ENCODE measurements around the gene CTXN2. TPM values are rescaled to one million over a fixed set of nuclear protein-coding genes. Genes with fewer than 3 reads are reported as not detected.

CTXN2 gene
- total and polyA plus RNA-seq, 2 of the 13 experiments (the other 11 are each of a cell fraction or from before 2014, with no cell fraction given): not detected

DNA sequence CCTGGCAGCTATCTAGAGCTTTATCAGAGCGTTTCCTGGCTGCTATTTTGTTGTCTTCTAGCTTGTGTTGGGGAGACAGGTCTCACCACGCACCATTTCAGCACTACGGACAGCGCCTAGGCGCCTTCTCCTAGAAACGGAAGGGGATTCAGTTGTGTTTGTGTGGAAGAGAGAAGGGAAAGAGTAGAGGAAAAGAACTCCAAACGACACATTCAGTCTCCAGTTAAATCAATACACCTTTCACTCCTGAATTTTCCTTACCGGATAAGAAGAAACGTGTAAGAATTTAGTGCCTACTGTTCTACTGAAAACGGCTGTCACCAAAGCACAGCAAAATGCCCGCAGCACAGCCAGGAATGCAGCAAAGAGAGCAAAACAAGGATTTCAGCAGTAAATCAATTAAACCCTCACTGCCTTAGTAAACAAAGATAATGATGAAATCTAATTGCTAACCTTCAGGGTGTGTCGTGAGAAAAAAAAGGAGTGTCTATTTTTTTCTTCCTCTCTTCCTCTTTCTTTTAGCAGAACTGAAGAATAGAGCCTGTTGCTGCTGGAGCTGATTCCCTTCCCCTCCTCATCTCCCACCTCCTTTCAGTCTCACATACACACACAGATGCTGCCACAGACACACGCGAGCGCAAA is 412 bp upstream of the CTXN2 start (continued):
- TF ChIP-seq, protein P1, sequence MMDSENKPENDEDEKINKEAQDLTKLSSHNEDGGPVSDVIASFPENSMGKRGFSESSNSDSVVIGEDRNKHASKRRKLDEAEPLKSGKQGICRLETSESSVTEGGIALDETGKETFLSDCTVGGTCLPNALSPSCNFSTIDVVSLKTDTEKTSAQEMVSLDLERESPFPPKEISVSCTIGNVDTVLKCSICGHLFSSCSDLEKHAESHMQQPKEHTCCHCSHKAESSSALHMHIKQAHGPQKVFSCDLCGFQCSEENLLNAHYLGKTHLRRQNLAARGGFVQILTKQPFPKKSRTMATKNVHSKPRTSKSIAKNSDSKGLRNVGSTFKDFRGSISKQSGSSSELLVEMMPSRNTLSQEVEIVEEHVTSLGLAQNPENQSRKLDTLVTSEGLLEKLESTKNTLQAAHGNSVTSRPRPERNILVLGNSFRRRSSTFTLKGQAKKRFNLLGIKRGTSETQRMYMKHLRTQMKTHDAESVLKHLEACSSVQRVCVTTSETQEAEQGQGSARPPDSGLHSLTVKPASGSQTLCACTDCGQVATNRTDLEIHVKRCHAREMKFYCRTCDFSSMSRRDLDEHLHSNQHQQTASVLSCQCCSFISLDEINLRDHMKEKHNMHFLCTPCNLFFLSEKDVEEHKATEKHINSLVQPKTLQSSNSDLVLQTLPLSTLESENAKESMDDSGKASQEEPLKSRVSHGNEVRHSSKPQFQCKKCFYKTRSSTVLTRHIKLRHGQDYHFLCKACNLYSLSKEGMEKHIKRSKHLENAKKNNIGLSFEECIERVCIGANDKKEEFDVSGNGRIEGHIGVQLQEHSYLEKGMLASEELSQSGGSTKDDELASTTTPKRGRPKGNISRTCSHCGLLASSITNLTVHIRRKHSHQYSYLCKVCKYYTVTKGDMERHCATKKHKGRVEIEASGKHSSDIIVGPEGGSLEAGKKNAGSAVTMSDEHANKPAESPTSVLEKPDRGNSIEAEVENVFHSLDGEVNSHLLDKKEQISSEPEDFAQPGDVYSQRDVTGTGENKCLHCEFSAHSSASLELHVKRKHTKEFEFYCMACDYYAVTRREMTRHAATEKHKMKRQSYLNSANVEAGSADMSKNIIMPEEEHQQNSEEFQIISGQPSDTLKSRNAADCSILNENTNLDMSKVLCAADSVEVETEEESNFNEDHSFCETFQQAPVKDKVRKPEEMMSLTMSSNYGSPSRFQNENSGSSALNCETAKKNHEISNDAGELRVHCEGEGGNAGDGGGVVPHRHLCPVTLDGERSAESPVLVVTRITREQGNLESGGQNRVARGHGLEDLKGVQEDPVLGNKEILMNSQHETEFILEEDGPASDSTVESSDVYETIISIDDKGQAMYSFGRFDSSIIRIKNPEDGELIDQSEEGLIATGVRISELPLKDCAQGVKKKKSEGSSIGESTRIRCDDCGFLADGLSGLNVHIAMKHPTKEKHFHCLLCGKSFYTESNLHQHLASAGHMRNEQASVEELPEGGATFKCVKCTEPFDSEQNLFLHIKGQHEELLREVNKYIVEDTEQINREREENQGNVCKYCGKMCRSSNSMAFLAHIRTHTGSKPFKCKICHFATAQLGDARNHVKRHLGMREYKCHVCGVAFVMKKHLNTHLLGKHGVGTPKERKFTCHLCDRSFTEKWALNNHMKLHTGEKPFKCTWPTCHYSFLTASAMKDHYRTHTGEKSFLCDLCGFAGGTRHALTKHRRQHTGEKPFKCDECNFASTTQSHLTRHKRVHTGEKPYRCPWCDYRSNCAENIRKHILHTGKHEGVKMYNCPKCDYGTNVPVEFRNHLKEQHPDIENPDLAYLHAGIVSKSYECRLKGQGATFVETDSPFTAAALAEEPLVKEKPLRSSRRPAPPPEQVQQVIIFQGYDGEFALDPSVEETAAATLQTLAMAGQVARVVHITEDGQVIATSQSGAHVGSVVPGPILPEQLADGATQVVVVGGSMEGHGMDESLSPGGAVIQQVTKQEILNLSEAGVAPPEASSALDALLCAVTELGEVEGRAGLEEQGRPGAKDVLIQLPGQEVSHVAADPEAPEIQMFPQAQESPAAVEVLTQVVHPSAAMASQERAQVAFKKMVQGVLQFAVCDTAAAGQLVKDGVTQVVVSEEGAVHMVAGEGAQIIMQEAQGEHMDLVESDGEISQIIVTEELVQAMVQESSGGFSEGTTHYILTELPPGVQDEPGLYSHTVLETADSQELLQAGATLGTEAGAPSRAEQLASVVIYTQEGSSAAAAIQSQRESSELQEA (CRISPR knock-in tag; IDR thresholded peaks at IDR 0.05; ENCODE audit: not compliant biosample characterization): no peak
- TF ChIP-seq ZNF232 (CRISPR knock-in tag; IDR thresholded peaks at IDR 0.05; ENCODE audit: borderline replicate concordance) (peak; percentile 59; the same call in 1 of the 2 replicates), NFIB (CRISPR knock-in tag; IDR thresholded peaks at IDR 0.05; ENCODE audit: borderline replicate concordance) (no peak), TCF7L2 (IDR thresholded peaks at IDR 0.05; ENCODE audit: low read depth, low read length) (no peak), KLF11 (CRISPR knock-in tag; IDR thresholded peaks at IDR 0.05) (peak; percentile 83; the same call in 1 of the 2 replicates), TBP (CRISPR knock-in tag; IDR thresholded peaks at IDR 0.05) (no peak), CENPT (CRISPR knock-in tag; IDR thresholded peaks at IDR 0.05; ENCODE audit: low read depth) (no peak), HHEX (CRISPR knock-in tag; IDR thresholded peaks at IDR 0.05) (no peak), ATF7-NPFF (CRISPR knock-in tag; IDR thresholded peaks at IDR 0.05; ENCODE audit: low read depth) (no peak), PAF1 (CRISPR knock-in tag; IDR thresholded peaks at IDR 0.05) (no peak), ZBTB42 (CRISPR knock-in tag; IDR thresholded peaks at IDR 0.05) (no peak), SRSF1 (optimal IDR thresholded peaks at IDR 0.05; ENCODE audit: low read depth, low read length) (no peak), JUND (CRISPR knock-in tag; IDR thresholded peaks at IDR 0.05) (no peak), HDAC6 (IDR thresholded peaks at IDR 0.05; ENCODE audit: low read depth, low read length) (no peak), TEAD3 (CRISPR knock-in tag; optimal IDR thresholded peaks at IDR 0.05; ENCODE audit: borderline replicate concordance) (no peak)
- TF ChIP-seq, protein P2, sequence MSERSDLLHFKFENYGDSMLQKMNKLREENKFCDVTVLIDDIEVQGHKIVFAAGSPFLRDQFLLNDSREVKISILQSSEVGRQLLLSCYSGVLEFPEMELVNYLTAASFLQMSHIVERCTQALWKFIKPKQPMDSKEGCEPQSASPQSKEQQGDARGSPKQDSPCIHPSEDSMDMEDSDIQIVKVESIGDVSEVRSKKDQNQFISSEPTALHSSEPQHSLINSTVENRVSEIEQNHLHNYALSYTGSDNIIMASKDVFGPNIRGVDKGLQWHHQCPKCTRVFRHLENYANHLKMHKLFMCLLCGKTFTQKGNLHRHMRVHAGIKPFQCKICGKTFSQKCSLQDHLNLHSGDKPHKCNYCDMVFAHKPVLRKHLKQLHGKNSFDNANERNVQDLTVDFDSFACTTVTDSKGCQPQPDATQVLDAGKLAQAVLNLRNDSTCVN (CRISPR knock-in tag; IDR thresholded peaks at IDR 0.05; ENCODE audit: borderline replicate concordance): peak; percentile 55; the same call in 1 of the 2 replicates
- TF ChIP-seq, protein P3, sequence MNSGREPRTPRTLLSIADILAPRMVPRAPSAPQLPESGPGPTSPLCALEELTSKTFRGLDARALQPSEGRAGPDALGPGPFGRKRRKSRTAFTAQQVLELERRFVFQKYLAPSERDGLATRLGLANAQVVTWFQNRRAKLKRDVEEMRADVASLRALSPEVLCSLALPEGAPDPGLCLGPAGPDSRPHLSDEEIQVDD (CRISPR knock-in tag; IDR thresholded peaks at IDR 0.05; ENCODE audit: borderline replicate concordance): no peak
- TF ChIP-seq, protein P4, sequence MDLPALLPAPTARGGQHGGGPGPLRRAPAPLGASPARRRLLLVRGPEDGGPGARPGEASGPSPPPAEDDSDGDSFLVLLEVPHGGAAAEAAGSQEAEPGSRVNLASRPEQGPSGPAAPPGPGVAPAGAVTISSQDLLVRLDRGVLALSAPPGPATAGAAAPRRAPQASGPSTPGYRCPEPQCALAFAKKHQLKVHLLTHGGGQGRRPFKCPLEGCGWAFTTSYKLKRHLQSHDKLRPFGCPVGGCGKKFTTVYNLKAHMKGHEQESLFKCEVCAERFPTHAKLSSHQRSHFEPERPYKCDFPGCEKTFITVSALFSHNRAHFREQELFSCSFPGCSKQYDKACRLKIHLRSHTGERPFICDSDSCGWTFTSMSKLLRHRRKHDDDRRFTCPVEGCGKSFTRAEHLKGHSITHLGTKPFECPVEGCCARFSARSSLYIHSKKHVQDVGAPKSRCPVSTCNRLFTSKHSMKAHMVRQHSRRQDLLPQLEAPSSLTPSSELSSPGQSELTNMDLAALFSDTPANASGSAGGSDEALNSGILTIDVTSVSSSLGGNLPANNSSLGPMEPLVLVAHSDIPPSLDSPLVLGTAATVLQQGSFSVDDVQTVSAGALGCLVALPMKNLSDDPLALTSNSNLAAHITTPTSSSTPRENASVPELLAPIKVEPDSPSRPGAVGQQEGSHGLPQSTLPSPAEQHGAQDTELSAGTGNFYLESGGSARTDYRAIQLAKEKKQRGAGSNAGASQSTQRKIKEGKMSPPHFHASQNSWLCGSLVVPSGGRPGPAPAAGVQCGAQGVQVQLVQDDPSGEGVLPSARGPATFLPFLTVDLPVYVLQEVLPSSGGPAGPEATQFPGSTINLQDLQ (CRISPR knock-in tag; IDR thresholded peaks at IDR 0.05): no peak

Data from HepG2 (cell line).